HG03159 (cell line): ENCODE results near the gene OPCML.

ENCODE experiments used
- ATAC-seq: cut with Tn5 transposase; IDR thresholded peaks from one replicate; pipeline ENCODE4 v1.9.1; 2021; ENCODE audit warnings: mild to moderate bottlenecking, moderate library complexity; ENCODE audit not compliant: unreplicated experiment

Gene OPCML

DNA sequence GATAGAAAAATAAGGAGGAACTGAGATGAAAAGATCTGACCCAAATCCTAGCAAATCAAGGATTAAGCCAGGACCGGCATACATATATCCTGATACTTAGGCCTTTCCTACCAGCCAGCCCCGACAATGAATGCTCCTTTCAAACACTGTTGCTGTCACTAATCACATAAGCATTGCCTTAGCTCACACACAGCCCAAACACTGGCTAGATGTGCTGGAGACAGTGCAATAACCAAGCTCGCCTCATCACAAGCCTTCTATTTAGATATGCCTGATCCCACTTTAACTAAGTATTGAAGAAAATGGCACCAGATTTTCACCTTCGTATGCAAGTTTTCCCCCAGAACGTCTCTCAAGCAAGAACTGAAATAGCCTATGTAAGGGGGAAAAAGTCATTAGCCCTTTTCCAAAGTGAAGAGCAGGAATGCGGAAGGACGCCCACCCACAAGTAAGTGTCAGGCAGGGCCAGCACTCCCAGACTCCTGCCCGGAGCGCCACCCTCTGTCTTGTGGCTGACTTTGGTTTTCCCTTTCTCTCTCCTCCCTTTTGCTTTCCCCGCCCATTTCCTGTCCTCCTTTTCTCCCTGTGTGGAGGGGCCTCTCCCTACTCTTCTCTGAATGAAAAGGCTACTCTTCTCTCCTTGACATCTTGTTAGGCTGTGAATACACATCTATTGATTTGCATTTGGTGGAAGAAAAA is 8.9 kb upstream of the OPCML start:
- no peak for ATAC-seq

DNA sequence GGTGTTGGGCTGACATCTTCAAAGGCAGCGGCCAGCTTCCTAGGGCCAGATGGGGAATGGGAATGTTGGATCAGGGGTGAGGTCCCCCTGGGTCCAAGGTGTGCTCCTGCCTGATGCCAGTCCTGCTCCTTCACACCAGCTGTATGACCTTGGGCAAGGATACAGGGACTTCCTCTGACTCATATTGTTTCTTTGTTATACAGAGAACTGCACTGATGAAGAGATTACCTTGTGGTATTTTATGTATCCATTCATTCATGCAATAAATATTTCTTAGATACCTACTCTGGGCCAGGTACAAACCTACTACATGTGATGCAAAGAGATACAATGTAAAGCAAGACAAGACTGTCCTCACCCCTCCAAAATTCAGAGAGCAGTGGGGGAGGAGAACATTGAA is 3.9 kb upstream of the OPCML start:
- ATAC-seq = no peak

DNA sequence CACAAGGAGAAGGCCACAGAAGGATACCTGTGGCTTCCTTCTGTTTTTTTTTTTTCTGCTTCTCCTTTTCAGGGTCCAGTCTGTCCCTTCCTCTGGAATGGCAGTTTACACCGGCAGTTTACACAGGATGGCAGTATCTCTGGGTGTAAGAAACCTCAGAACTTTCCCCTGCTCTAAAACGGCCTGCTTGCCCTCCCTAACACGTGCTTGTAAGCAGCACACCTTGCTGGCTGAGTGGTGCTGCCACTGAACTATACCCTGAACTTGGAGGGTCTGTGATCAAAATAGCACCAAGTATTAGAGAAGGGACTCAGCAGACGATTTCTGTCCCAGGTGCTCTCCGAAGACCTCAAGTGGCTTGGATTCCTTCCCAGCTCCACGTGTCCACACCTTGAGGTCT is 904 bp upstream of the OPCML start:
- ATAC-seq = no peak

DNA sequence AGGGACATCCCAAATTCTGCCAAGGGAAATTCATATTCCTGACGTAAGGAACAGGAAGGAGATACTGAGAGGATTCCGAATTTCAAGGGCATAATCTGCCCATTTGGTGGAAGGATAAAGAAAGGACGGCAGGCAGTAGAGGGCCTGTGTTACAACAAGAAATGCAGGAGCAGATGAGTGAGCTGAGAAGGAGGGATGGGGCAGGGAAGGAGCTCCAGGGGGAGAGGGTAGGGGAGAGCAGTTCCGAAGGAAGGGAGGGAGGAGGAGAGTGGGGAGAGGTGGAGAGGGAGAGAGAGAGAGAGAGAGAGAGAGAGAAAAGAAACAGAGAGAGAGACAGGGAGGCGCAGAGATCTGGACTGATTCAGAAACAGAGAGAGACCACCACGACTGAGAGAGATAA is 843 bp downstream of the OPCML start:
- no peak for ATAC-seq

DNA sequence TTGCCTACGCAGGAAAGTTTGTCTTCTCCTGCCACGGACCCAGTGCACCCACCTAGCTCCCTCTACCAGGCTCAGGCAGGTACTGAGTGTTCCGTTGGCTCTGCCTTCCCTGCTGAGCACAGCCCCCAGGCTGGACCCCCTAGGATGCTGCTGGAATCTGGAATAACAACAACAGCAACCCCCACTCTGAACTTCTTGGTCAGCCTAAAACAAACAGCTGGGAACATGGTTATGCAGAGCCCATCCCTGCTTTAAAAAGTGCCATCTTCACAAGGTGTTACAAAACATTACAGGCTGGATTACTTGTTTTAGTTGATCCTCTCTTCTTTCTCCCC is 1.8 kb downstream of the OPCML start:
- no peak for ATAC-seq

DNA sequence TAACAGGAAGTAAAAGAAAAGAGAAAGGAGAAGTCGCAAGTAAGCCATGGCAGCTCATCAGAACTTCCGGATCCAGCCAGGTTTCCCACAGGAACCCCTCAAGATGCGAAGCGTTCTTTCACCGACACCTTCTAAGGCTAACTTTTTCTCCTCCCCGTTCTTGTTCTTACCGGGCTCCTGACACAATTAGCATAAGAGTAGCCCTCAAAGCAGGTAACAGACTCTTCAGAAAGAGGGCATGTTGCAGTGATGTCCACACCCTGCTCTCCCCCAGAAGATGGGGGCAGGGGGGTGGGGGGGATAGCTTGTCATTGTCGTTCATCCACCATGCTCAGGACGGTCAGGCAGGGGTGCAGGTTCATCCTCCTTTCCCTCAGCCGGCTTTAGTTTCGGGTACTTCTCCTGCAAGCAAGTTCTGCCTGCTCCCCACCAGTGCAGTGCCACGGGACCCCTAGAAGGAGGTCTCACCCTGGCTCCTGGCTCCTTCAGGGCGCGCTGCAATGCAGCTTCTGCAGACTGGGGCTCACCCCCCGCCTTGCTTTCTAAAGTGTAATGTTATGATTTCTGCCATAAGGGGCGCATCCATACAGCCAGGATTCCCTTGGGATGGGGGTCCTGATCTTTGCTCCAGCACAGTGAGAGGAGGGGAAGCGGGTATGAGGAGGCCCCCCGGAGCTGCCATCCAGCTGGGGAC is 2.3 kb downstream of the OPCML start:
- ATAC-seq = no peak

DNA sequence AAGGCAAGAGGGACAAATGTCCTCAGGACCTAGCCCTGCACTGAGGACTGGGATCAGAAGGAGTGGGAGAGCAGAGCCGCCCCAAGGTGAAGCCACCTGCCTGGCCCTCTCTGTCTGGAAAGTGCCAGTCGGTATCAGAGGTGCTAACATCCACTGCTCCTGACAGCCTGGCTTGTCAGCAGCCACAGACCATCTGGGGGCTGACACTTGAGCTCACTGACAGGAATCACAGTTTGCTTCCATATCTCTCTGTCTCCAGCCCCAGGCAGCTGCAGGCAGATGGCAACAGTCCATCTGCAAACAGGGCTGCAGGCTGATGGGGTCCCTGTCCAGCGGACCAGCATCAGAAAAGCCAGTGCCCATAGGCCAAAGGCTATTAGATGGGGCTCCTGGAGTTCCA is 5.5 kb downstream of the OPCML start:
- no peak for ATAC-seq

DNA sequence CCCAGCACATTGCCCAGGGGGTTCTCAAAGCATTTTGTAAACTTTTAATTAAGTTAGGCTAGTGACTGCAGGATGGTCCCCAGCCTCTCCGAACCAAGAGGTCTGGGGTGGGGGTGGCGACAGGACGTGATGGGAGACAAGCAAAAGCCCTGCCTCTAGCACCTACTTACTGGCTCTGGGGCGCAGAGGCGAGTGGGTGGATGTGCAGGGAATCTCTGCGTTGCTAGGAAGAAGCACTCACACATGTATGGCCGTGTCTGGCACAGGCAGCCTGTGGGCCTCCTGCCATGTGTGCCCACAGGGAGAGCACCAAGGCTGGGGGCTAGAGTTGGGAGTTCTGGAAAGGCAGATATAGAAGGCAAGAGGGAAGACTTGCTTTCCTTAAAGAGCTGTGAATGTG is 6.3 kb downstream of the OPCML start:
- ATAC-seq = no peak

DNA sequence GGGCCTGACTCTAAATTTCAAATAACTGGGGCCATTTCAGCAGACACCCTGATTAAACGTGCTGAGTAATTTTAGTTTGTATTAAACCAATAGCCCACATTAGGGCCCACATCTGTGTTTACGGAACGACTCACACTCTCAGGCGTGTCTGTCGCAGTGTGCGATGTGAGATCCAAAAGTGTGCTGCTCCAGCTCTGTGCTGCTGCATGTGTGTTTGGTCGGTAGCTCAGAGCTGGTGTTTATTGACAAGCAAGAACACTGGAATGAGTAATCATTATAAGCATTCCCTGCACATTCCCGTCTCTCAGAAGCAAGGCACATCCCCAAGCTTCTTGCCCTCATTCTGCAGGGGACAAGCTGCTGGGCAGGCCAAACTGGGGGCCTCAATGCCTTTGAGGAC is 7.8 kb downstream of the OPCML start:
- no peak for ATAC-seq

DNA sequence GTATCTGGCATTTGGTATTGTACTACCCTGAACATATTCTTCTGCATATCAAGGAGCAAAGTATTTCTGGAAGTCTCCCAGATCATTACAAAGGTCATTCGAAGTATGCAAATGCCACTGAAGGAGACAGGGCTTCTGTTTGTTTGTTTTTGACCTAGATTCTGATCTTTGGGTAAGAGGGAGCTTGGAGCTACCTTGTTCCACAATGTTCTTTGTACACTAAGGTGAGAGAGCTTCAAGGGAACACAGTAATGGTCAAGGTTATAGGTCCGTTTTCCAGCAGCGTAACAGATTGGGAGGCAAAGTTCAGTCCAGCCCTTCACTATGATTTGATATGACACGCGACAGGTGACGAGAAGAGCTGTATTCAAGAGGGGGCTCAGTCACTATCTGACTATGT is 10.0 kb downstream of the OPCML start:
- no peak for ATAC-seq

DNA sequence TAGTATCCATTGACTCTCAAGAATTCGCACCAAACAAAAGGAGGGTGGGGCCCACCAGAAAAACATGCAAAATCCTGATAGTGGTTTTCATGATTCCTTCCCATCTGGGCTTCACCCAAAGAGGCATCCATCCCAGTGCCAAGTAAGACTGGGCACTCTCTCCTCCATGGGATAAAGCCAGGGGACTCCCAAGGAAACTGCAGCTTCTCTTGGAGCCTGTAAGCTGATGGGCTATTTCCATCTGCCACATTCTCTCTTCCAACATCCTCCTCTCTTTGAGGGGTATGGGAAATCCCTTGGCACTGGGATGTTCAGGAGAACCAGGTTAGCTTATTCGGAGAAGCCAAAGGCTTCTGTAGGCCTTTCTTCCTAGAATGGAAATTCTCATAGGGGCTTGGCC is 10.8 kb downstream of the OPCML start:
- no peak for ATAC-seq

DNA sequence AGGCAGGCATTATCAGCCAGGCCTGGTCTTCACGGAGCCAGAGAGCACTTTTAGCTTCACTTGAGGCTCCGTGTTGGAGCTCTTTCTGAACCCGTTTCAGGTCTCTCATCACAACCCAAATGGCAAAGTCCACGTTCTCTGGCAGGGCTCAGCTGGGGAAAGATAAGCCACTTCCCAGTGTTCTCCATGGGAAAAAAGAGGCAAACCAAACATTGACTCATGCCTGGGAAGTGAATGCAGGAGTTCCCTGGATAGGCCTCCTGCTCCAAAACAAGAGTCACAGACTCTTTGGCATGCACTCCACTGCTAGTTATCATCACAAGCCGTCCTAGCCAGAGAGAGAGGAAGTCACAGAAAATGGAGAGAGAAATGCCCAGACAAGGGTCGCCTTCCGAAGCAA is 11.6 kb downstream of the OPCML start:
- ATAC-seq = no peak

DNA sequence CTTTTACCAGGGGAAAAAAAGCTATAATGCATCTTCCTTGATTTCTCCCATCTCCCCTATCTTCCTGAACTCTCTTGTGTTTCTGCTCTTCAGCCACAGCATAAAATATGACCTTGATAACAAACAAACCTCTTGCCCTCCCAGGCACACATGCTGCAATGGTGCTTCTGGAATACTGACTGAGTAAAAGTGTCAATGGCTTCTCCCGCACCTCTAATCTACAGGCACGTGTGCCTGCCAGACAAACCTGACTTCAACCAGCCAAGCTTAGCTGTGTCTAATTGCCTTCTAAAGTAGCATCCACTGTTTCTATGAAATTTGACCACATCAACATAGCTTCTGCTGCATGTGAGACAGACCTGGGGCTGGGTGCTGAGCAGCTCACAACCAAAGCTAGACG is 12.7 kb downstream of the OPCML start:
- no peak for ATAC-seq

DNA sequence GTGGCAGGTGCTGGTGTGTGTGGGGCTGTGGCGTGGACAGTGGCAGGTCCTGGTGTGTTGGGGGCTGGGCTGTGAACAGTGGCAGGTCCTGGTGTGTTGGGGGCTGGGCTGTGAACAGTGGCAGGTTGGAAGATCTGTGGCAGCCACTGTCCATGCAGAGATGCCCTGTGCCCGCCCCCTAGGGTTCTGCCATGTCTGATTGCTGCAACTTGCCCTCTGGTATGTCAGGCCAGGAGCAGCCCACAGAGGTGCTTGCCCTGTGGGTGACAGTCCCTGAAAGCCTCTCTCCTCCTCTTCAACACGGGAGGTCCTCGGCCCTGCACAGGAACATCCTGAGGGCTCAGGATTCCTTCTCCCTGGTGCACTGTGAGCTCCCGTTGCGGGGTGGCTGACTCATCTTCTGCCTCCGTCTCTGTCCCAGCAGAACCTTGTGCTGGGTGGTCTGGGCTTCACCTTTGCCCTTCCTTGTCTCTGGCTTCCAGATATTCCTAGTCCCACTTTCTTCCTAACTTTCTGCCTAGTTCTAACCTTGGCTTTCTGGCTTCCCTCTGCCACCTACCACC is 13.5 kb downstream of the OPCML start:
- no peak for ATAC-seq

DNA sequence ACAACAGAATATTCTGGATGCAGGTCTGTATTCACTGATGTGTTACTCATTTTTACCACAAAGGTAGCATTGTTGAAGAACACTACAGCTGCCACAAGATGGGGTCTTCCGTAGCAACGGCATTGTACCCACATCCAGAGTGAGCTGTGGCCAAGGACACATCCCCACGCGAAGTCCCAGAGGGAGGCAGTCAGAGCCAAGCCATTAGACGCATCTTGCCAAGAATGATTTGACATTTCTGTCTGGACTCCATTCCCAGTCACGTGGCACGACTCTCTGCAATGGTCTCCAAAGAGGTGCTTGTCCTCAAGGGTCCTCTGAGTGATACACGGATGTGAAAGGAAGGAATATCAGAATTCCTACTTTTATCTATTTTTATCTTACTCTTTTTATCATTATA is 15.5 kb downstream of the OPCML start:
- ATAC-seq = no peak

DNA sequence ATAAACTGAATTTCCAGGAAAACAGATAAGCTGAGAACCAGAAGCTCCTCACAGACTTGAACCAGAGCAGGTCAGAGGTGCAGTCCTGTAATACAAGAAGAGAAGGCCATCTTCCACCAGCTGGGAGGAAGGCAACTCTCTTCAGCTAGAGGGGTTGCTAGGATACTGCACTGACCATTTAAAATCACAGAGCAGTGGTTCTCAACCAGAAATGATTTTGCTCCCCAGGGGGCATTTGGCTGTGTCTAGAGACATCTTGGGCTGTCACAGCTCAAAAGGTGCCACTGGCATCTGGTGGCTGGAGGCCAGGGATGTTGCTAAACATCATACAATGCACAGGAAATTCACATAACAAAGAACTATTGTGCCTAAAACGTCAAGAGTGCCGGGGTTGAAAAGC is 17.2 kb downstream of the OPCML start:
- no peak for ATAC-seq

DNA sequence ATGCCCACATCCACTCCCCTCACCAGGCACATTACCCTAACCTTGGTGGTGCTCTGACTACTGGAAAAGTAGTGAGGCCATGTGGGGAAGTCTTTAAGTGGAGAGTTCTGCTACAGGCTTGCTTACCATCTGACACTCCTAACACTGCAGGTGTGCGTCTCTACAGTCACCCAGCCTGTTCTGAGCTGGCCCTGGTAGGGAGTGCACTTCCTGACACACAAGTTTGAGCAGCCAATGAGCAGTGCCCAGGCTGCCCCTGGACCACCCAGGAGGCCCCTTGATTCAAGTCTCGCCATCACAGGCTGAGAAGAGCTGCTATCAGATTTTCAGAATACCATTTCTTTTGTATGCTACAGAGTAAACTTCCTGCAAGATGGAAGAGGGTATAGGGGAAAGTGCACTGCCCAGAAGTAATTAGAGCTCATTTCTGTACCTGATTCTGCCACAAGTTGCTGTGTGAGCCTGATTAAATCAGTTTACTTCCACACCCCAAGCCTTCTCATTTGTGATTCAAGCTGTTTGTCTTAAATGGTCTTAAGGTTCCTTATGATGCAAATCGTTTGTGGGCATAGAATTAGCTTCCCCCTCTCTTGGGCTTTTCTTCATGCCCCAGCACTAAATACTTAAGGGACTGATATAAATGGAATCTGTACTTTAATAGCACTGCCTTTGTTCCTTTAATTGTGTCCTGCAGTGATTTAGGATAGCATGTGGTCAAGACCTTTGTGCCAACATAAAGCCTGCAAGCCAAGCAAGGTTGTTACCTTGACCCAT is 22.2 kb downstream of the OPCML start:
- ATAC-seq = no peak

DNA sequence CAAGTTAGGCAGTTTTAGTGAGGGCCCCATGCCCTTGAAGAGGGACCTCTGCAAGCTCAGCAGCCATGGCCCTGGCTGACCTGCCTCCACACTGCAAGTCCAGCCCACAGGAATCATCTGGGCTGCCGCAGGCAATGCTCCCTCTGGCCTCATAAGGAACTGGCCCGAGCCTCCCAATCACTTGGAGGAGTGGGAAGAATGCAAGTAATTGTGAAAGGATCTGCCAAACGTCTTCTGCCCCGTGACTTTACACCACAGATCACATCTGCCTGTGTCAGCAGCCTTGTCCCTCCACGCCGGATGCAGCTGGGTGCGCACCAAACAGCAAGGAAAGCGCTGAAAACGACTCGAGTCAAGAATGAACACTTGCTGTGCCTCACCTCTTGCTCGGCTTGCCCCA is 23.8 kb downstream of the OPCML start:
- no peak for ATAC-seq

DNA sequence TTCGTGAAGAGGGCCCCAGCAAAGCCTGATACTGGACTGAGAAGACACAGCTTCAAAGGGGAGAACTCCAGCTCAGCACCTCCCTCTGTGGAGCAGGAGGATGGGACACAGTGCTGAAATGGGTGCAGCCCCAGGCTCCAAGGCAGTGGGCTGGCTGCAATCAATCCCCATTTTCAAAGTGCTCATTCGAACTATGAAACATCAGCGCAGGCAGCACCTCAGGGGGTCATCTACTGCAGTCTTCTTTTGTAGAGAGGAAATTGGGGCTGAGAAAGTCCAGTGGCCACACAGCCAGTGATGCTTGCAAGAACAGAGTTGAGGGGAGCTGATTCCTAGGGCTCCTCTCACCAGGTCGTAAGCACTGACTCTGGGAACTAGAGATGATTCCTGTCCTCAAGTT is 25.1 kb downstream of the OPCML start:
- ATAC-seq = no peak

DNA sequence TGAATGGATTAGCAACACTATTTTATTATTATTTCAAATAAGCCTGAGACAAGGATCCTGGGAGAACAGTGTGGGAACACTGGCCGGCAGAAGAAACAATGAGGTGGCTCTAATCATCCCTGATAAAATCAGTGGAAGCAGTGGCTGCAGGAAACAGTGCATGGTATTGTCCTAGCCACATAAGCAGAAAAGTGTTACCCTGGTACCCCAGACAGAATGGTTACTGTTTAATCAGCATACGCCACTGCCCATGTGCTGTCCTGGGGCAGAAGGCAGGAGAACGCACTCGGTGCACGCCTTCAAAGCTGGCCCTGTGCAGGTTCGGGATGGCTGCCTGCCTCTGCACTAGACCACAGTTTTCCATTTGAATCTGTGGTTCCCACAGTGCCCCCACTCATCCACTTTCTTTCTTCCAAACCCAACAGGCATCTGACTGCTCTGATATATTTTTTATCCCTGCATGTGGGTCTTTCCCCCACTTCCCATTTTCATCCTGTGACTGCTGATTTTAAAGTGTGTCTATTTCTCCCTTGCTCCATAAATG is 25.7 kb downstream of the OPCML start:
- no peak for ATAC-seq

DNA sequence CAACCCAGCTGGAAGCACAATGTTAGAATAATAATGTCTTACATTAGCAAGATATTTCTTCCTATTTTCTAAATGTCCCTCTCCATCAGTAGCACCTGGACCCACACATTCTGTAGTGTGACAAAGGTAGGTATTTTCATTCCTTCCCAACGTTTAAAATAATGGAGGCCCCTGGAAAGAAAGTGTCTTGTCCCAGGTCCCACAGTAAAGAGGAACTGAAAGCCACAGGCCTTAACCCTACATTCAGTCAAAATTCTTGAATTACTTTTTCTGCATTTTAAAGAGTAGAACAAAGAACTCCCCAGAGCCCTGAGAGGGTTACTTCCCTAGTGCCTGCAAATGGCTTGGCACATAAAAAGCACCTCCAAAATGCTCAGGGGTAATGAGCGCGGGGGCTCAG is 26.3 kb downstream of the OPCML start:
- ATAC-seq = no peak

DNA sequence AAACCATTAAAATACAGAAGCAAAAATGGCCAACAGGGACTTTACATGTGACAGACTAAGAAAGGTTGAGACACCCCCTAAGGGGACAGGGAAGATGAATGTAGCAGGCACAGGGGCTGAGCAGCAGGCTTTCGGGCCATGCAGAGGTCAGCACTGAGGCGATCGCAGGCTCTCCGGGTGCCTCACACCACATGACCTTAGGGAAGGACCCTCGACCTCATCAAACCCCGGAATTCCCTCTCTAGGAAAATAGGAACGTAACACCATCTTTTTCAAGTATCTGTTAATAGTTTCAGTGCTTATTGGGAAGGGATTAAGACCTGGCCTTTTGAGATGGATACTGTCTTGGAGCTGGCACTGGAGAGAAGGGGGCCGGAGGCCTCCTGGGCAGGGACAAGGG is 27.4 kb downstream of the OPCML start:
- ATAC-seq = no peak
